SK-N-SH treated with all-trans-retinoic acid at 6 μM for 48 hours (cell line): ENCODE data around the gene WDR88.

Source experiments
- ARNTL ChIP-seq: fragments of 450-650 bp; formaldehyde crosslinking; IDR thresholded peaks from 2 replicates; pipeline ENCODE4 v1.5.0; 2020; ENCODE audit warnings: low read depth, mild to moderate bottlenecking, moderate library complexity, borderline replicate concordance
- OSR1 ChIP-seq: fragments of 250-450 bp; sonication (Bioruptor Pico); IDR thresholded peaks from 2 replicates; pipeline ENCODE4 v1.8.0; 2022; ENCODE audit warnings: moderate library complexity, mild to moderate bottlenecking, inconsistent platforms
- PATZ1 ChIP-seq: fragments of 250-450 bp; sonication (Bioruptor Pico); IDR thresholded peaks from 2 replicates; pipeline ENCODE4 v1.8.0; 2020; ENCODE audit warnings: mild to moderate bottlenecking, moderate library complexity, borderline replicate concordance
- PPARA ChIP-seq: fragments of 250-450 bp; sonication (Bioruptor Pico); IDR thresholded peaks from 2 replicates; pipeline ENCODE4 v1.5.0; 2020; ENCODE audit warnings: mild to moderate bottlenecking, borderline replicate concordance
- RARB ChIP-seq: fragments of 250-450 bp; sonication (Bioruptor Pico); IDR thresholded peaks from 2 replicates; pipeline ENCODE4 v1.8.0; 2021; ENCODE audit warnings: mild to moderate bottlenecking, moderate library complexity
- TCF4 ChIP-seq: fragments of 250-450 bp; sonication (Bioruptor Pico); IDR thresholded peaks from 2 replicates; pipeline ENCODE4 v1.8.0; 2021; ENCODE audit warnings: mild to moderate bottlenecking, moderate library complexity, borderline replicate concordance
- TSHZ2 ChIP-seq: fragments of 250-450 bp; sonication (Bioruptor Pico); IDR thresholded peaks from 2 replicates; pipeline ENCODE4 v1.5.0; 2020; ENCODE audit warnings: mild to moderate bottlenecking, moderate library complexity
- TF ChIP-seq, protein P1 (sequence below): fragments of 250-450 bp; sonication (Bioruptor Pico); IDR thresholded peaks from 2 replicates; pipeline ENCODE4 v1.5.1; 2021; ENCODE audit warnings: mild to moderate bottlenecking, moderate library complexity

DNA sequence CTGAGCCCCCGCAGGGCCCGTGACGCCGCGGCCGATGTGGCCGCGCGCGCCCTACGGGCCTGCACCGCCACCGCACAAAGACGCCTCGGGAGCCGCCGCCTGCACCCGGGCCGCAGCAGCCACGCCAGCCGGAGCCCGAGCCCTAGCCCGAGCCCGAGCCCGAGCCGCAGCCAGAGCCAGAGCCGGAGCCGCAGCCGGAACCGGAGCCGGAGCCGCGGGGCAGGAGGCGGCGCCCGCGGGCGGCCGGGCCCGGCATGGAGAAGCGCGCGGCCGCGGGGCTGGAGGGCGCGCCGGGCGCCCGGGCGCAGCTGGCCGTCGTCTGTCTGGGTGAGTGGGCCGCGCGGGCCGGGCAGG, 62.6 kb downstream of the WDR88 start:
- TF ChIP-seq RARB, result no peak
- TF ChIP-seq TCF4 (CRISPR knock-in tag), result no peak
- no peak for TF ChIP-seq TSHZ2 (CRISPR knock-in tag)
- TF ChIP-seq PPARA (CRISPR knock-in tag), result no peak
- no peak for TF ChIP-seq ARNTL
- TF ChIP-seq, protein P1, sequence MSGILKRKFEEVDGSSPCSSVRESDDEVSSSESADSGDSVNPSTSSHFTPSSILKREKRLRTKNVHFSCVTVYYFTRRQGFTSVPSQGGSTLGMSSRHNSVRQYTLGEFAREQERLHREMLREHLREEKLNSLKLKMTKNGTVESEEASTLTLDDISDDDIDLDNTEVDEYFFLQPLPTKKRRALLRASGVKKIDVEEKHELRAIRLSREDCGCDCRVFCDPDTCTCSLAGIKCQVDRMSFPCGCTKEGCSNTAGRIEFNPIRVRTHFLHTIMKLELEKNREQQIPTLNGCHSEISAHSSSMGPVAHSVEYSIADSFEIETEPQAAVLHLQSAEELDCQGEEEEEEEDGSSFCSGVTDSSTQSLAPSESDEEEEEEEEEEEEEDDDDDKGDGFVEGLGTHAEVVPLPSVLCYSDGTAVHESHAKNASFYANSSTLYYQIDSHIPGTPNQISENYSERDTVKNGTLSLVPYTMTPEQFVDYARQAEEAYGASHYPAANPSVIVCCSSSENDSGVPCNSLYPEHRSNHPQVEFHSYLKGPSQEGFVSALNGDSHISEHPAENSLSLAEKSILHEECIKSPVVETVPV (CRISPR knock-in tag), result no peak
- TF ChIP-seq OSR1 (CRISPR knock-in tag), result no peak
- no peak for TF ChIP-seq PATZ1
